Activated B cell treated with CpG ODN at 0.5 μM for 24 hours (primary cell): ENCODE results near the gene AUTS2. TPM values are rescaled to one million over a fixed set of nuclear protein-coding genes. Genes with fewer than 3 reads are reported as not detected.

Experiments used
- ATAC-seq: fragments of 200-7000 bp; cut with Tn5 transposase; one replicate; pipeline ENCODE4 v1.10.0; 2021; ENCODE audit warnings: low read depth, mild to moderate bottlenecking, moderate library complexity
- CTCF ChIA-PET: fragments of 350-600 bp; sonication (Branson Sonifier 250); formaldehyde crosslinking; loops from one replicate; lab custom pipeline; 2021; ENCODE audit warnings: antibody characterized with exemption; lab: Charles Lee
- POLR2A ChIA-PET: fragments of 350-600 bp; sonication (Branson Sonifier 250); formaldehyde crosslinking; loops from one replicate; lab custom pipeline; 2021; ENCODE audit warnings: antibody characterized with exemption; lab: Charles Lee
- DNase-seq: peaks from one replicate; pipeline ENCODE4 v3.0.0; 2022
- H3K27ac Mint-ChIP-seq: one replicate; pipeline ENCODE4 v1.8.0; 2020; ENCODE audit warnings: mixed read lengths
- H3K27me3 Mint-ChIP-seq: one replicate; pipeline ENCODE4 v1.8.0; 2021; ENCODE audit warnings: mixed read lengths
- H3K36me3 Mint-ChIP-seq: one replicate; pipeline ENCODE4 v1.8.0; 2021; ENCODE audit warnings: low read depth, mixed read lengths
- H3K4me1 Mint-ChIP-seq: one replicate; pipeline ENCODE4 v1.8.0; 2021; ENCODE audit warnings: mixed read lengths
- H3K4me3 Mint-ChIP-seq: one replicate; pipeline ENCODE4 v1.8.0; 2020; ENCODE audit warnings: mild to moderate bottlenecking, mixed read lengths
- H3K9me3 Mint-ChIP-seq: one replicate; pipeline ENCODE4 v1.8.0; 2020; ENCODE audit warnings: mixed read lengths
- CTCF ChIP-seq: fragments of 200-600 bp; IDR thresholded peaks from one replicate; pipeline ENCODE4 v1.8.0; 2022; ENCODE audit warnings: antibody characterized with exemption, mild to moderate bottlenecking
- intact Hi-C: fragments of 100-400 bp; cut with micrococcal nuclease; formaldehyde crosslinking; loops from one replicate; pipeline ENCODE4 v1.15.1; 2024
- total RNA-seq: library from RNA; stranded (reverse); gene quantifications from 2 replicates; pipeline ENCODE4 v1.2.3, GENCODE V29; 2022

Gene AUTS2
- total RNA-seq, 1 donor from 2014 or later: 15.9 TPM

DNA sequence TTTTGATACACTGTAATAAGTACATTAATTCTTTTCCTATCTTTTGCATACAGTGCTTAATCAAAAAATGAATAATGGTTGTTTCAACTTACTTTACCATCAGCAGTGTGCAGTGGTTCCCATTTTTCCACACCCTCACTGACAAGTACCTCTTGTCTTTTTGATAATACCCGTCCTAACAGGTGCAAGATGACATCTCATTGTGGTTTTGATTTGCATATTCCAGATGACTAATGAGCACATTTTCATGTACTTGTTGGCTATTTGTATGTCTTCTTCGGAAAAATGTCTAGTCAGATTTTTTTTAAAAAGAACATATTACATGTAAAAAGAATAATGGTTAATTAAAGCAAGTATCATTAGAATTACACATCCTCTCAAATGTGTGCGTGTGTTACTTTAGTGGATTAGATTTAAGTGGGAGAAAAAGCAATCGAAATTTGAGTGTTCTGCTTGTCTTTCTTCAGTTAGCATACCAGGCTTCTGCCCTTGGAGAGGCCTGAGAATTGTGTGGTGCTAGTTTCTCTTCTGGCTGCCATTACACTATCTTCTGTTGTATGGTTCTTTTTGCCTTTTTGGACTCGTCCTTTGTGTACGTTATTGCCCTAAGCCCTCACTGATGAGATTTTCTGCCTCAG is 291.2 kb downstream of the AUTS2 start:
- H3K4me1 Mint-ChIP-seq: peaks cover 28% of the 10 kb centered on the region
- no peaks in the 10 kb centered on the region for H3K27me3 Mint-ChIP-seq
- H3K27ac Mint-ChIP-seq: peak overlapping the region; percentile 42
- no peaks in the 10 kb centered on the region for H3K9me3 Mint-ChIP-seq
- DNase-seq (no peak), ATAC-seq (peak; percentile 49)
- TF ChIP-seq CTCF: no peak
- ChIA-PET POLR2A (interaction anchor here (0.6 kb wide), 1 partner anchor 324 kb away, joined by 5 read pairs; no protein-coding TSS in a partner anchor), CTCF (no interaction called here)
- H3K4me3 Mint-ChIP-seq: peak overlapping the region; percentile 3
- H3K36me3 Mint-ChIP-seq: no peaks in the 10 kb centered on the region
- intact Hi-C loops: loop anchor here (2.0 to 5.0 kb wide), 4 partner anchors 47 to 292 kb away; partner anchors contain the start of gene AUTS2

DNA sequence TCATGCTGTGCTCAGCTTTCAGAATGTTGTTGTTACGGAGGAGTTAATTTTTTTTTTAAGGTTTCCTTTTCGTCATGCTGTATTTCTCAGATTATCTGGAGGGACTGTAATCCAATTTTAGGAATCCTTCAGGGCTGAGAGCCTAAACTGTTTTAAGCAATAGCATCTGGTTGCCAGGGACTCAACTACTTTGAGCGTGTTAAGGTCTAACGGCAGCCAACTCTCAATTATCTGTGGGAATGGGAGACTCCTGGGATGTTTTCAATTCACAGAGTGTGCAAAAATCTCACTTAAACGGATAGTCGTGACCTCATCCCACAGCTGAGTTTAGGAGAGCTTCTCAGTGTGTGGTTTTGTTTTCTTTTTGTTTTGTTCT is 291.7 kb downstream of the AUTS2 start:
- TF ChIP-seq CTCF: no peak
- ATAC-seq: no peak
- Mint-ChIP-seq H3K27ac (peak overlapping the region; percentile 42), H3K27me3 (no peaks in the 10 kb centered on the region), H3K4me3 (peak overlapping the region; percentile 3), H3K36me3 (no peaks in the 10 kb centered on the region), H3K9me3 (no peaks in the 10 kb centered on the region), H3K4me1 (peaks cover 28% of the 10 kb centered on the region)
- DNase-seq: no peak
- CTCF ChIA-PET: no interaction called here
- POLR2A ChIA-PET: interaction anchor here (0.6 kb wide), 1 partner anchor 324 kb away, joined by 5 read pairs; no protein-coding TSS in a partner anchor
- intact Hi-C loops: loop anchor here (2.0 to 10.0 kb wide), 6 partner anchors 48 to 395 kb away; partner anchors contain the start of gene AUTS2

DNA sequence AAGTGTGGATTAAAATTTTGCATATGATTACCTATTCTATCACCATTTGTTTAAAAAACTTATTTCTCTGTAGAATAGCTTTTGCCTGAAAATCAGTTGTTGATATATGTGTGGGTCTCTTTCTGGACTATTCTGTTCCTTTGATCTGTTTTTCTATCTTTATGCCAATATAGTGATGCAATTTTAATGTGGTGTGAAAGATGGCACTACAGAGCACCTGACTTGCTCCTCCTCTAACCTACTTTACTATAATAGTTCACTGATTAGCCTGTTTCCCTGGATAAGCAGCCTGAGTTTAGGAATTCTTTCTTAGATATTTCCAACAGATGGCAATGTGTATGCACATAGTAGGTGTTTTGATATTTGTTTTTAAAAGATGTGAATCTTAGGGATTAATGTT is 294.5 kb downstream of the AUTS2 start:
- POLR2A ChIA-PET: no interaction called here
- Mint-ChIP-seq H3K27ac (no peak overlapping the region), H3K9me3 (no peaks in the 10 kb centered on the region), H3K27me3 (no peaks in the 10 kb centered on the region), H3K4me1 (peaks cover 30% of the 10 kb centered on the region), H3K4me3 (no peak overlapping the region), H3K36me3 (no peaks in the 10 kb centered on the region)
- no peak for TF ChIP-seq CTCF
- intact Hi-C loops: loop anchor here (5.0 to 10.0 kb wide), 2 partner anchors 215 to 398 kb away; no protein-coding TSS in a partner anchor
- CTCF ChIA-PET: no interaction called here
- DNase-seq (no peak), ATAC-seq (no peak)

DNA sequence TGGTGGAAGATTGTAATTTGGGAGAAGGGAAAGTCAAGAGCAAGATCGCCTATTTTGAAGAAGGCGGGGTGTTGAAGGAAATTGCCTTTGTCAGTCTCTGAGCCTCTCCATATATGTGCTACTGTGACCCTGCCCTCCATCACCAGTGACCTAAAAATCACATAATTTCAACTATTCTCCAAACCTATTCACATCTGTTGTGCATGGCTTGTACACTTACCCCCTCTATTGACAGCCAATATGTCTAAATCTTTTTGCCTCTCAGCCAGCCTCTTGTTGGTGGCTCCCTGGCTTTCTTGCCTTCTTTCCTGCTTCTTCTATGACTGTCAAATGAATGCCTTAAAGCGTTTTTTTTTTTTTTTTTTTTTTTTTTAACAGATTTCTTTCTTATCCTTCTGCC is 295.6 kb downstream of the AUTS2 start:
- no peak for DNase-seq
- TF ChIP-seq CTCF: no peak
- Mint-ChIP-seq H3K4me3 (no peak overlapping the region), H3K36me3 (no peaks in the 10 kb centered on the region), H3K27me3 (no peaks in the 10 kb centered on the region), H3K27ac (no peak overlapping the region), H3K9me3 (no peaks in the 10 kb centered on the region), H3K4me1 (peaks cover 32% of the 10 kb centered on the region)
- ATAC-seq: peak; percentile 34
- intact Hi-C loops: loop anchor here (1.0 to 10.0 kb wide), 3 partner anchors 217 to 491 kb away; no protein-coding TSS in a partner anchor
- ChIA-PET POLR2A (no interaction called here), CTCF (interaction anchor here (1.1 kb wide), 1 partner anchor 155 kb away, joined by 4 read pairs; no protein-coding TSS in a partner anchor)

DNA sequence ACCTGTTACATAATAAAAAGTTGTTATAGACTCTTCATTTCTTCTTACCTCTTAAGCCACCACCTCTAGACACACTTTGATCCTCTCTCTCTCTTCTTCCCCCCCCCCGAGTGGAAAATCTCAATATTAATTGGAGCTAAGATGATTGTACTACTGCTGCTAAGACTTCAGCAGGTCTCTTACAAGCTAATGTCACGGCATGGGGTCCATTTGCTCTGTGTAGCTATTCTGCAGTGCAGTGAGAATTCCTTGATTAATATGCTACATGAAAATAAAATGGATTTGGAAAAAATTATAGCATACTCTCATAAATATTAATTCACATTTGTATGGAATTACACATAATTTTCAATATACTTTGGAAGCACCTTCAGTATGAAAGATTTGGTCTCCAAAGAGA is 297.2 kb downstream of the AUTS2 start:
- CTCF ChIA-PET: interaction anchor here (0.7 to 1.0 kb wide), 2 partner anchors 147 to 232 kb away, joined by 3 read pairs; no protein-coding TSS in a partner anchor
- DNase-seq: no peak
- ATAC-seq: no peak
- Mint-ChIP-seq H3K9me3 (no peaks in the 10 kb centered on the region), H3K4me3 (no peak overlapping the region), H3K27me3 (no peaks in the 10 kb centered on the region), H3K4me1 (peaks cover 20% of the 10 kb centered on the region), H3K27ac (no peak overlapping the region), H3K36me3 (peaks cover 11% of the 10 kb centered on the region)
- no peak for TF ChIP-seq CTCF
- intact Hi-C loops: loop anchor here (10.0 kb wide), 1 partner anchor 401 kb away; no protein-coding TSS in a partner anchor
- POLR2A ChIA-PET: no interaction called here
